Stimulated activated CD4-positive, alpha-beta T cell treated with anti-CD3 and anti-CD28 coated beads, Interleukin-4, amount 100 ng/mL, for 48 hours (primary cell): ENCODE data around the gene TPSAB1.

Source experiments
- DNase-seq, 2 donors: peaks; one replicate each; pipeline ENCODE4 v3.0.0-alpha.2; 2020; ENCODE audit warnings: low read depth in 2 of 2

Gene TPSAB1

GRCh38 chr16:1285669-1286512 lies 45.4 kb downstream of the TPSAB1 start:
- no peak for DNase-seq

- no peak for DNase-seq
Measured at GRCh38 chr16:1286513-1287094, 46.1 kb downstream of the TPSAB1 start.

DNA sequence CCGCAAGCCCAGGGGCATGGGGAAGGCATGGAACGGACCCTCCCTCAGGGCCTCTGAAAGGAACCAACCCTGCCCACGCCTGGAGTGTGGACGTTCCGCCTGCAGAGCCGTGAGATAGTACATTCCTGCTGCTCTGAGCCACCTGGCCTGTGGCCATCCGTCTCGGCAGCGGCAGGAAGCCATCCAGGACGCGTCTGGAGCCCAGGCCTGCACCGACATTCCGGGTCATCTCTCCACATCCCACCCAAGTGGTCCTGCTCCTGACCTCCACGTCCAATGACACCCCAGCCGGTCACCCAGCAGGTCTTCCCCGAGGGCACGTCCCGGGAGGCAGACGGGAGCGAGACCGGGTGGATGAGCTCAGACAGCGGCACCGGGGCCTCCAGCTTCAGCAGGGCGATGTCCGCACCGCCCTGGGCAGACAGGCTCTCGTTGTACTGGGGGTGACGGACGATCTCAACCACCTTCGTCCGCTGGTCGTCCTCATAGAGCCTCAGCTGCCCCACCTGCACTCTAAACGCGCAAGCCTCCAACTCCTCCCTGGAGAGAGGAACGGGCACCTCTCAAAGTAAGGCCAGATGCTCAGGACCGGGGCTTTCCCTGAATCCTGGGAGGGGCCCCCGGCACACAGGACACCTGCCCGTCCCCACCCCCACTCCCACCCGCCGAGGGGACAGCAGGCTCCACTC lies 47.6 kb downstream of the TPSAB1 start:
- no peak for DNase-seq

DNA sequence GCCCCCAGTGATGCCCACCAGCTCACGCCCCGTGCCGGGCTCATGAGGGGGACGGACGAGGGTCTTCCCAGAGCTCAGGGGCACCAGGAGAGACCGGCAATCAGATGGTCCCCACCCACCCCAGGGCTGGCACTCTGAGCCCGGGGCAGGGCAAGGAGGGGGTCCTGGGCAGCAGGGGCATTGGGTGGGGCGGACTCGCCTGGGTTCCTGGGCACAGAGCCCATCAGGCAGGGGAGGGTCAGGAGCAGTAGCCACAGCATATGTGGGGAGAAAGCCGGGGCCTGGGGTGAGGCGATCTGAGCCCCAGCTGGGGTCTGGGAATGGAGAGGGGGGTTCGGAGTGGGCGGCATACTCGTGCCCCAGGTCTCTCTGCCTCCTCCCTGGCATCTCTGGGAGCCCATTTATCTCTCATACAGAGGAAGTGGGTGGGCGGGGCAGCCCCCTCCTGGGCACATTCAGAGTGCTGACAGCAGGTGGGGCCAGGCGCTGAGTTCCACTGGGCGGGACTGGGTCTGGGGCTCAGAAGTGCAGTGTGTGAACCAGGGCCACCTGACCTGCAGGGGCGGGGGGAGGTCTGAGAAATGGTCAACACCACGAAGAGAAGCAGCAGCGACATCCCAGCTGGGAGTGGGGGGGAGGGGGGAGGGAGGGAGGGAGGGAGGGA lies 48.4 kb downstream of the TPSAB1 start:
- no peak for DNase-seq

DNA sequence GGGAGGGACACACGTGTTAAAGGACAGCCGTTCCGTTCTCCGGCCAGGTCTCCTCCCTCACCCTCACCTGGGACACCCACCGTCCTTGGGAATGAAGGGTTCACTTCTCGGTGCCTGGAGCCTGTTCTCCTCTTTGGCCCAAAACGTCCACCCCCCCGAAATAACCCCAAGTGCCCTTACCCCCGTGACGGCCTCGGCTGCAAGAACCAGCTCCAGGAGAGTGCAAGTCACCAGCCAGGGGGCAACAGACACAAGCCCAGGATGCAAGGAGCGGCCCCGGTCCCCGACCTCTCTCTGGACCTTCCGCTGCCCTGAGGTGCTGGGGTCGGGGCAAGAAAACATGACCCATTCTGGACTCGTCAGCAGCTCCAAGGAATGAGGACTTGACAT lies 49.0 kb downstream of the TPSAB1 start:
- DNase-seq, result no peak

GRCh38 chr16:1290063-1290501 lies 49.6 kb downstream of the TPSAB1 start:
- no peak for DNase-seq

GRCh38 chr16:1290860-1291575 lies 50.5 kb downstream of the TPSAB1 start:
- no peak for DNase-seq

DNA sequence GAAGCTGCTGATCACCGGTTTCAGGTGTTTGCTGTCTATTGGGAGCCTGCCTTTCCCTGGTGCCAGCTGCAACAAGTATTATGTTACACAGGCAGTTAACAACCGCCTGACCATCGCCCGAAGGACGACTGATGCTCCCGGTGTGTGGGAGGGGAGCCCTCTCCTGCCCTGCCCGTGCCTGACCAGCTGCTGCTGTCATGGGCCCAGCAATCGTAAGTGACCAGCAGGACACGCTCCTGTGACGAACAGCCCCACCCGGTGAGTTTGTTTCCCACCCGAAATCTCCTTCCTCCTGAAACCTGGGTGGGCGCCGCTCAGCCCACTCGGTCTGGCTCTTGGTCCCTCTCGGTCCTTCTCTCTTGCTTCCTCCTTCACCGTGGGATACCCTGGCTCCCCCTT lies 51.1 kb downstream of the TPSAB1 start:
- no peak for DNase-seq
